ENCODE results near the gene CCDC85A. TPM values are rescaled to one million over a fixed set of nuclear protein-coding genes. Genes with fewer than 3 reads are reported as not detected.

The CCDC85A gene
- total RNA-seq, 1 experiment from 2014 or later: 1.1 TPM

GRCh38 chr2:56334622-56335021 is 150.8 kb downstream of the CCDC85A start:
- Histone ChIP-seq H3K36me3 (ENCODE audit: low read depth, low read length) (no peaks in the 10 kb centered on the region), H3K4me2 (ENCODE audit: low read length) (no peak overlapping the region), H3K4me1 (ENCODE audit: insufficient read depth, low read length) (no peaks in the 10 kb centered on the region), H4K20me1 (ENCODE audit: low read length) (no peaks in the 10 kb centered on the region), H3K9ac (ENCODE audit: low read length) (no peak overlapping the region), H3F3A (ENCODE audit: low read length, unreplicated experiment) (no peaks in the 10 kb centered on the region), H3K27me3 (ENCODE audit: low read length) (peaks cover 19% of the 10 kb centered on the region), H3K4me3 (ENCODE audit: low read length) (no peak overlapping the region), H2AFZ (ENCODE audit: low read length) (no peak overlapping the region), H3K79me2 (ENCODE audit: low read length) (no peaks in the 10 kb centered on the region), H3K9me3 (ENCODE audit: low read length) (no peaks in the 10 kb centered on the region), H3K27ac (ENCODE audit: low read length) (no peak overlapping the region), H3K9me2 (replicated peaks; ENCODE audit: low read length) (no peaks in the 10 kb centered on the region)
- ChIA-PET CTCF (no interaction called here), POLR2A (ENCODE audit: unreplicated experiment) (no interaction called here)
- intact Hi-C loops (cut with micrococcal nuclease): no loop called here
- no TSS peak for BruUV-seq (replicated peaks)
- TF ChIP-seq EZH2phosphoT487 (IDR thresholded peaks at IDR 0.05; ENCODE audit: borderline replicate concordance, low read length) (no peak), EZH2 (IDR thresholded peaks at IDR 0.05; ENCODE audit: low read length, unreplicated experiment) (no peak)
- TF ChIP-seq, protein P1, sequence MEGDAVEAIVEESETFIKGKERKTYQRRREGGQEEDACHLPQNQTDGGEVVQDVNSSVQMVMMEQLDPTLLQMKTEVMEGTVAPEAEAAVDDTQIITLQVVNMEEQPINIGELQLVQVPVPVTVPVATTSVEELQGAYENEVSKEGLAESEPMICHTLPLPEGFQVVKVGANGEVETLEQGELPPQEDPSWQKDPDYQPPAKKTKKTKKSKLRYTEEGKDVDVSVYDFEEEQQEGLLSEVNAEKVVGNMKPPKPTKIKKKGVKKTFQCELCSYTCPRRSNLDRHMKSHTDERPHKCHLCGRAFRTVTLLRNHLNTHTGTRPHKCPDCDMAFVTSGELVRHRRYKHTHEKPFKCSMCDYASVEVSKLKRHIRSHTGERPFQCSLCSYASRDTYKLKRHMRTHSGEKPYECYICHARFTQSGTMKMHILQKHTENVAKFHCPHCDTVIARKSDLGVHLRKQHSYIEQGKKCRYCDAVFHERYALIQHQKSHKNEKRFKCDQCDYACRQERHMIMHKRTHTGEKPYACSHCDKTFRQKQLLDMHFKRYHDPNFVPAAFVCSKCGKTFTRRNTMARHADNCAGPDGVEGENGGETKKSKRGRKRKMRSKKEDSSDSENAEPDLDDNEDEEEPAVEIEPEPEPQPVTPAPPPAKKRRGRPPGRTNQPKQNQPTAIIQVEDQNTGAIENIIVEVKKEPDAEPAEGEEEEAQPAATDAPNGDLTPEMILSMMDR (conservative IDR thresholded peaks at IDR 0.05; ENCODE audit: low read depth, low read length): no peak
- DNase-seq (no peak), ATAC-seq (no peak)

DNA sequence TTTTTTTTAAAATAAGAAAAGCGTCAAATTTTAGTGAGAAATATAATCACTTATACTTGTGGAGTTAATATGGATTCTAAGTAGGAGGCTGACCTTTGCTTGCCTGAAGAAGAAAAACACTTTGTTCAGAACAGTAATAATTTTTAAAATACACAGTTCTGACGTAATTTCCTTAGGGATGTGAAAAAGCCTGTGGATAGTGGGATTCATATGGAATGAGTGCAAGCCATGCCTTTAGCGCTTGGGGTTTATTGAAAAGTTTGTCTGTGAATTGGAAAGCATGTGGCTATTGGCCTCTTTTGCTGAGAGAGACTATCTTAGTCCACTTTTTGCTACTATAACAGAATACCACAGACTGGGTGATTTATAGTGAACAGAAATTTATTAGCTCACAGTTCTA is 151.3 kb downstream of the CCDC85A start:
- no peak for ATAC-seq
- POLR2A ChIA-PET (ENCODE audit: unreplicated experiment): no interaction called here

GRCh38 chr2:56337342-56337741 is 153.6 kb downstream of the CCDC85A start:
- no peak overlapping the region for H3K4me3 ChIP-seq (ENCODE audit: low read length)
- no peaks in the 10 kb centered on the region for H3K9me3 ChIP-seq (ENCODE audit: low read length)
- H4K20me1 ChIP-seq (ENCODE audit: low read length): no peaks in the 10 kb centered on the region
- H2AFZ ChIP-seq (ENCODE audit: low read length): no peak overlapping the region
- DNase-seq: peak; percentile 29
- POLR2A ChIA-PET (ENCODE audit: unreplicated experiment): no interaction called here
- ATAC-seq: no peak
- no peaks in the 10 kb centered on the region for H3F3A ChIP-seq (ENCODE audit: low read length, unreplicated experiment)
- no peaks in the 10 kb centered on the region for H3K79me2 ChIP-seq (ENCODE audit: low read length)
- no peaks in the 10 kb centered on the region for H3K36me3 ChIP-seq (ENCODE audit: low read depth, low read length)
- TF ChIP-seq EZH2phosphoT487 (IDR thresholded peaks at IDR 0.05; ENCODE audit: borderline replicate concordance, low read length) (no peak), EZH2 (IDR thresholded peaks at IDR 0.05; ENCODE audit: low read length, unreplicated experiment) (no peak)
- TF ChIP-seq, protein P1 (conservative IDR thresholded peaks at IDR 0.05; ENCODE audit: low read depth, low read length): no peak
- H3K9ac ChIP-seq (ENCODE audit: low read length): no peak overlapping the region
- no peak overlapping the region for H3K4me2 ChIP-seq (ENCODE audit: low read length)
- BruUV-seq (replicated peaks): no TSS peak
- H3K9me2 ChIP-seq (replicated peaks; ENCODE audit: low read length): no peaks in the 10 kb centered on the region
- H3K27ac ChIP-seq (ENCODE audit: low read length): no peak overlapping the region
- CTCF ChIA-PET: no interaction called here
- H3K4me1 ChIP-seq (ENCODE audit: insufficient read depth, low read length): no peaks in the 10 kb centered on the region
- intact Hi-C loops (cut with micrococcal nuclease): no loop called here
- peaks cover 35% of the 10 kb centered on the region for H3K27me3 ChIP-seq (ENCODE audit: low read length)

More for the DNA sequence above, 151.3 kb downstream of the CCDC85A start:
- H3K9ac ChIP-seq (ENCODE audit: low read length): no peak overlapping the region
- no peak overlapping the region for H3K4me3 ChIP-seq (ENCODE audit: low read length)
- no peaks in the 10 kb centered on the region for H3K36me3 ChIP-seq (ENCODE audit: low read depth, low read length)
- H3K4me1 ChIP-seq (ENCODE audit: insufficient read depth, low read length): no peaks in the 10 kb centered on the region
- CTCF ChIA-PET: no interaction called here
- no peaks in the 10 kb centered on the region for H3K9me2 ChIP-seq (replicated peaks; ENCODE audit: low read length)
- H3K27ac ChIP-seq (ENCODE audit: low read length): no peak overlapping the region
- no peaks in the 10 kb centered on the region for H3K79me2 ChIP-seq (ENCODE audit: low read length)
- no peaks in the 10 kb centered on the region for H3F3A ChIP-seq (ENCODE audit: low read length, unreplicated experiment)
- no peak for DNase-seq
- intact Hi-C loops (cut with micrococcal nuclease): no loop called here
- H4K20me1 ChIP-seq (ENCODE audit: low read length): no peaks in the 10 kb centered on the region
- H3K4me2 ChIP-seq (ENCODE audit: low read length): no peak overlapping the region
- H2AFZ ChIP-seq (ENCODE audit: low read length): no peak overlapping the region
- H3K9me3 ChIP-seq (ENCODE audit: low read length): no peaks in the 10 kb centered on the region
- no TSS peak for BruUV-seq (replicated peaks)
- no peak for TF ChIP-seq EZH2 (IDR thresholded peaks at IDR 0.05; ENCODE audit: low read length, unreplicated experiment)
- TF ChIP-seq, protein P1 (conservative IDR thresholded peaks at IDR 0.05; ENCODE audit: low read depth, low read length): no peak
- no peak for TF ChIP-seq EZH2phosphoT487 (IDR thresholded peaks at IDR 0.05; ENCODE audit: borderline replicate concordance, low read length)
- peaks cover 21% of the 10 kb centered on the region for H3K27me3 ChIP-seq (ENCODE audit: low read length)
